Testis (tissue), 3 donors: ENCODE data around the gene SNAPC2. TPM values are rescaled to one million over a fixed set of nuclear protein-coding genes. Genes with fewer than 3 reads are reported as not detected.

Source experiments
- DNase-seq: peaks from one replicate; pipeline ENCODE4 v3.0.0-alpha.2; 2019
- H3K27ac ChIP-seq, 2 donors: fragments of 200-600 bp; sonication (generic); one replicate each; pipeline ENCODE4 v1.5.1; 2019
- H3K27me3 ChIP-seq: fragments of 200-600 bp; sonication (generic); one replicate; pipeline ENCODE4 v1.5.1; 2019
- H3K36me3 ChIP-seq: fragments of 200-600 bp; sonication (generic); one replicate; pipeline ENCODE4 v1.5.1; 2017; ENCODE audit warnings: low read depth; ENCODE audit errors: missing control alignments
- H3K4me1 ChIP-seq: fragments of 200-600 bp; sonication (generic); one replicate; pipeline ENCODE4 v1.5.1; 2019
- H3K4me3 ChIP-seq, 2 donors: fragments of 200-600 bp; sonication (generic); one replicate each; pipeline ENCODE4 v1.5.1; 2017 to 2019
- H3K9me3 ChIP-seq: fragments of 200-600 bp; sonication (generic); one replicate; pipeline ENCODE4 v1.5.1; 2017
- CTCF ChIP-seq, 3 experiments: fragments of 450-650 bp in 2 of 3; fragments of 200-600 bp in 1 of 3; sonication (generic) in 1 of 3; IDR thresholded peaks; one replicate each; pipeline ENCODE4 v1.5.1; 2016 to 2019; ENCODE audit warnings: antibody characterized with exemption in 3 of 3, mild to moderate bottlenecking in 2 of 3, moderate library complexity in 1 of 3
- POLR2A ChIP-seq: fragments of 450-650 bp; IDR thresholded peaks from one replicate; pipeline ENCODE4 v1.6.1; 2017; ENCODE audit warnings: antibody characterized with exemption, mild to moderate bottlenecking, moderate library complexity
- WGBS, 2 donors: methylation state at CpG; one replicate each; pipeline ENCODE4 v1.1.5; 2018; 5-methylcytosine and 5-hydroxymethylcytosine counted together
- intact Hi-C: fragments of 100-400 bp; cut with DNase I; formaldehyde crosslinking; loops from one replicate; pipeline ENCODE4 v1.15.1; 2023; ENCODE audit warnings: low total_unique reads
- polyA plus RNA-seq: library from polyadenylated mRNA; stranded (reverse); fragments of 350-450 nt; fragmentation: Illumina TruSeq; extraction: RNeasy Lipid Tissue Mini Kit (QIAGEN cat#74804); gene quantifications from one replicate; pipeline ENCODE4 v1.2.3, GENCODE V29; 2014; ENCODE audit warnings: low read depth, low replicate concordance; ENCODE audit not compliant: insufficient read depth
- total RNA-seq, 2 donors: library from RNA; depleted of rRNA; stranded (reverse); fragments of >200 nt; gene quantifications; one replicate each; pipeline ENCODE4 v1.2.3, GENCODE V29; 2016

Gene SNAPC2
- total and polyA plus RNA-seq, 3 donors from 2014 or later, result 51.9 to 88.6 (median 72.5) TPM

- no peak overlapping the region for H3K27ac ChIP-seq
- DNase-seq, result no peak
- WGBS, 2 donors, result 57 to 63% methylated on average over 6 of the region's 6 CpGs
- peaks cover 7% of the 10 kb centered on the region for H3K4me1 ChIP-seq
- no peak for TF ChIP-seq CTCF (IDR thresholded peaks at IDR 0.05)
- no peak for TF ChIP-seq POLR2A
- H3K27me3 ChIP-seq, result no peaks in the 10 kb centered on the region
- H3K9me3 ChIP-seq, result no peaks in the 10 kb centered on the region
- no peak overlapping the region for H3K4me3 ChIP-seq
- intact Hi-C loops, result no loop called here
- H3K36me3 ChIP-seq, result no peaks in the 10 kb centered on the region
Observed at GRCh38 chr19:7877249-7877836, 42.8 kb upstream of the SNAPC2 start.

- no peaks in the 10 kb centered on the region for H3K27me3 ChIP-seq
- TF ChIP-seq POLR2A (no peak), CTCF (IDR thresholded peaks at IDR 0.05) (no peak)
- intact Hi-C loops, result no loop called here
- H3K9me3 ChIP-seq, result no peaks in the 10 kb centered on the region
- no peak overlapping the region for H3K4me3 ChIP-seq
- DNase-seq, result no peak
- WGBS, 2 donors, result 78 to 83% methylated on average over 6 to 18 of the region's 18 CpGs
- H3K36me3 ChIP-seq, result no peaks in the 10 kb centered on the region
- H3K4me1 ChIP-seq, result no peaks in the 10 kb centered on the region
- H3K27ac ChIP-seq, result no peak overlapping the region
Observed at GRCh38 chr19:7879111-7879807, 40.9 kb upstream of the SNAPC2 start.

- TF ChIP-seq CTCF (IDR thresholded peaks at IDR 0.05) (no peak), POLR2A (no peak)
- no peak overlapping the region for H3K4me3 ChIP-seq
- H3K27me3 ChIP-seq, result no peaks in the 10 kb centered on the region
- H3K9me3 ChIP-seq, result no peaks in the 10 kb centered on the region
- H3K36me3 ChIP-seq, result no peaks in the 10 kb centered on the region
- intact Hi-C loops, result no loop called here
- no peak for DNase-seq
- H3K4me1 ChIP-seq, result no peaks in the 10 kb centered on the region
- no peak overlapping the region for H3K27ac ChIP-seq
- WGBS, 2 donors, result 83 to 92% methylated on average over 19 of the region's 19 CpGs
Observed at GRCh38 chr19:7879836-7880235, 40.3 kb upstream of the SNAPC2 start.

GRCh38 chr19:7881910-7882309 lies 38.2 kb upstream of the SNAPC2 start:
- Histone ChIP-seq H3K9me3 (no peaks in the 10 kb centered on the region), H3K36me3 (no peaks in the 10 kb centered on the region), H3K4me1 (no peaks in the 10 kb centered on the region), H3K27me3 (no peaks in the 10 kb centered on the region), H3K27ac (no peak overlapping the region), H3K4me3 (no peak overlapping the region)
- 86 to 96% methylated on average over 3 of the region's 3 CpGs for WGBS, 2 donors
- TF ChIP-seq POLR2A (no peak), CTCF (IDR thresholded peaks at IDR 0.05) (no peak)
- DNase-seq, result no peak
- intact Hi-C loops, result no loop called here

- H3K4me3 ChIP-seq, result no peak overlapping the region
- DNase-seq, result no peak
- H3K4me1 ChIP-seq, result no peaks in the 10 kb centered on the region
- no peaks in the 10 kb centered on the region for H3K36me3 ChIP-seq
- no peak overlapping the region for H3K27ac ChIP-seq
- no peaks in the 10 kb centered on the region for H3K27me3 ChIP-seq
- TF ChIP-seq CTCF (IDR thresholded peaks at IDR 0.05) (no peak), POLR2A (no peak)
- intact Hi-C loops, result no loop called here
- H3K9me3 ChIP-seq, result no peaks in the 10 kb centered on the region
- 87 to 91% methylated on average over 4 of the region's 4 CpGs for WGBS, 2 donors
Observed at GRCh38 chr19:7883105-7883504, 37.0 kb upstream of the SNAPC2 start.
